CD14-positive monocyte (primary cell): ENCODE data around the gene MAML1. TPM values are rescaled to one million over a fixed set of nuclear protein-coding genes. Genes with fewer than 3 reads are reported as not detected.
A peak's percentile ranks its signal among the peaks of the same experiment; 100 is the strongest.
"Not testable (repeated sequence)": the region's sequence is repeated elsewhere in the genome, so short reads cannot be mapped to it uniquely, and the experiment has no call there.

Source experiments
- DNase-seq, 3 donors: peaks; one replicate each; pipeline ENCODE4 v3.0.0-alpha.2; 2011 to 2022
- H2AFZ ChIP-seq: 2 replicates; pipeline ENCODE4 v1.6.0; 2012; ENCODE audit warnings: mild to moderate bottlenecking, low read depth, low read length, inconsistent platforms; ENCODE audit not compliant: insufficient read depth, poor library complexity, severe bottlenecking
- H3K27ac ChIP-seq, 2 donors: 1 replicate in 1 of 2; 2 replicates in 1 of 2; pipeline ENCODE4 v1.5.1; 2012 to 2013; ENCODE audit warnings: low read length in 2 of 2, control low read depth in 1 of 2, inconsistent platforms in 1 of 2, low read depth in 1 of 2, mild to moderate bottlenecking in 1 of 2
- H3K27me3 ChIP-seq, 2 donors: one replicate each; pipeline versions ENCODE4 v1.6.0 to v1.6.1; 2011 to 2013; ENCODE audit warnings: low read length in 2 of 2; ENCODE audit not compliant: control insufficient read depth in 2 of 2, insufficient read depth in 2 of 2
- H3K36me3 ChIP-seq, 2 donors: replicated peaks in 1 of 2; 1 replicate in 1 of 2; 2 replicates in 1 of 2; pipeline versions ENCODE4 v1.5.1 to v1.6.1; 2012 to 2013; ENCODE audit warnings: low read length in 2 of 2, control low read depth in 1 of 2, inconsistent platforms in 1 of 2, mild to moderate bottlenecking in 1 of 2; ENCODE audit not compliant: insufficient read depth in 2 of 2, control insufficient read depth in 1 of 2
- H3K4me1 ChIP-seq, 2 donors: 1 replicate in 1 of 2; 2 replicates in 1 of 2; pipeline versions ENCODE4 v1.5.1 to v1.6.1; 2012 to 2013; ENCODE audit warnings: low read length in 2 of 2, control low read depth in 1 of 2, inconsistent platforms in 1 of 2, mild to moderate bottlenecking in 1 of 2, moderate library complexity in 1 of 2; ENCODE audit not compliant: insufficient read depth in 2 of 2, control insufficient read depth in 1 of 2
- H3K4me2 ChIP-seq: replicated peaks from 2 replicates; pipeline ENCODE3; 2012; ENCODE audit warnings: low read length, moderate library complexity, mild to moderate bottlenecking; ENCODE audit not compliant: poor library complexity, severe bottlenecking; ENCODE audit errors: extremely low read depth
- H3K4me3 ChIP-seq, 3 experiments: fragments of 200-600 bp in 1 of 3; sonication (generic) in 1 of 3; replicated peaks in 1 of 3; 1 replicate in 2 of 3; 2 replicates in 1 of 3; pipeline ENCODE4 v1.5.1; 2011 to 2013; ENCODE audit warnings: low read length in 3 of 3, mild to moderate bottlenecking in 3 of 3, control low read depth in 2 of 3, low read depth in 2 of 3, inconsistent platforms in 1 of 3, moderate library complexity in 1 of 3
- H3K79me2 ChIP-seq: 2 replicates; pipeline ENCODE4 v1.6.0; 2012; ENCODE audit warnings: mild to moderate bottlenecking, control low read depth, inconsistent platforms, low read length, moderate library complexity; ENCODE audit not compliant: insufficient read depth
- H3K9ac ChIP-seq: 2 replicates; pipeline ENCODE4 v1.6.0; 2017; ENCODE audit warnings: low read length, mild to moderate bottlenecking; ENCODE audit not compliant: insufficient read depth, poor library complexity, severe bottlenecking
- H3K9me3 ChIP-seq, 2 donors: replicated peaks in 1 of 2; 1 replicate in 1 of 2; 2 replicates in 1 of 2; pipeline versions ENCODE4 v1.5.1 to v1.6.1; 2012 to 2013; ENCODE audit warnings: low read length in 2 of 2, control low read depth in 1 of 2; ENCODE audit not compliant: control insufficient read depth in 1 of 2, insufficient read depth in 1 of 2
- H4K20me1 ChIP-seq: 2 replicates; pipeline ENCODE4 v1.6.0; 2012; ENCODE audit warnings: mild to moderate bottlenecking, low read length, control low read depth, moderate library complexity; ENCODE audit not compliant: insufficient read depth
- H3K27ac Mint-ChIP-seq, 7 donors: one replicate each; pipeline ENCODE4 v1.8.0; 2020; ENCODE audit warnings: mild to moderate bottlenecking in 7 of 7, mixed read lengths in 7 of 7, moderate library complexity in 6 of 7, inconsistent platforms in 2 of 7
- H3K27me3 Mint-ChIP-seq, 3 donors: one replicate each; pipeline ENCODE4 v1.8.0; 2021 to 2022; ENCODE audit warnings: low read depth in 3 of 3, mild to moderate bottlenecking in 3 of 3, mixed read lengths in 3 of 3, moderate library complexity in 3 of 3, inconsistent platforms in 1 of 3
- H3K36me3 Mint-ChIP-seq, 2 donors: one replicate each; pipeline ENCODE4 v1.8.0; 2020; ENCODE audit warnings: mixed read lengths in 2 of 2, inconsistent platforms in 1 of 2, mild to moderate bottlenecking in 1 of 2
- H3K4me1 Mint-ChIP-seq: one replicate; pipeline ENCODE4 v1.8.0; 2020; ENCODE audit warnings: mild to moderate bottlenecking, mixed read lengths
- H3K4me3 Mint-ChIP-seq, 2 donors: one replicate each; pipeline ENCODE4 v1.8.0; 2020; ENCODE audit warnings: mild to moderate bottlenecking in 2 of 2, mixed read lengths in 2 of 2, moderate library complexity in 1 of 2
- H3K9me3 Mint-ChIP-seq, 7 donors: one replicate each; pipeline ENCODE4 v1.8.0; 2020 to 2022; ENCODE audit warnings: mixed read lengths in 7 of 7, mild to moderate bottlenecking in 6 of 7, moderate library complexity in 6 of 7, inconsistent platforms in 2 of 7
- whole genome bisulfite sequencing: methylation state at CpG from one replicate; pipeline ENCODE4 v1.1.5; 2013; ENCODE audit warnings: missing lambda C conversion rate; ENCODE audit not compliant: insufficient coverage; 5-methylcytosine and 5-hydroxymethylcytosine counted together
- intact Hi-C, 2 donors: fragments of 100-400 bp; cut with micrococcal nuclease; formaldehyde crosslinking; loops; one replicate each; pipeline versions ENCODE4 v1.15.0 to v1.15.1; 2023
- polyA plus RNA-seq, 3 donors: library from polyadenylated mRNA; depleted of rRNA in 1 of 3; unstranded in 2 of 3; stranded (reverse) in 1 of 3; fragments of 300-500 nt in 2 of 3; fragments of >200 nt in 1 of 3; fragmentation: Illumina TruSeq in 2 of 3; gene quantifications; 1 replicate in 2 of 3; 2 replicates in 1 of 3; pipeline ENCODE4 v1.2.3, GENCODE V29; 2012 to 2021
- TF ChIP-seq, protein P1 (sequence below): fragments of 200-600 bp; IDR thresholded peaks from one replicate; pipeline ENCODE4 v1.8.0; 2022; ENCODE audit warnings: antibody characterized with exemption, mild to moderate bottlenecking

MAML1 gene
- polyA plus RNA-seq, 3 donors, result 2.2 to 11.0 (median 2.7) TPM

DNA sequence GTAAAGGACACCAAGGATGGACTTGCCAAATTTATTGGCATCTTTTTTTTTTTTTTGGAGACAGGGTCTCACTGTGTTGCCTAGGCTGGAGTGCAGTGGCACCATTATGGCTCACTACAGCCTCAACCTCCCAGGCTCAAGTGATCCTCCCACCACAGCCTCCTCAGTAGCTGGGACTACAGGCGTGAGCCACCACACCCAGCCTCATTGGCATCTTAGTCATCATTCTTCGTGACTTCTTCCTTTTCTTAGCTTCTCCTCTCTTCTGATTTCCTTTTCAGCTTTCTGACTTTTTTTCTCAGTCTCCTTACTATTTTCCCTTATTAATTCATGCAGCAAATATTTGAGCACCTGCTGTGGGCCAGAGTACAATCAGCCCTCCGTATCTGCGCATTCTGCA, 6.1 kb downstream of the MAML1 start:
- H3K4me3 Mint-ChIP-seq, result peak overlapping the region in 1 of 2 donors; percentile 44
- H3K27ac Mint-ChIP-seq, result peak overlapping the region; percentile 62 to 88 (median 84)
- intact Hi-C loops, result loop anchor here in 1 of 2 donors (10.0 kb wide), 1 partner anchor 56 kb away; the partner anchor contains the start of gene LTC4S
- Histone ChIP-seq H3K9me3 (no peaks in the 10 kb centered on the region), H3K79me2 (peaks cover 100% of the 10 kb centered on the region), H3K27me3 (no peaks in the 10 kb centered on the region), H3K4me1 (peaks cover 25 to 37% of the 10 kb centered on the region in 2 donors), H3K4me3 (no peak overlapping the region), H2AFZ (no peak overlapping the region), H3K9ac (no peak overlapping the region), H3K36me3 (peaks cover 5 to 12% of the 10 kb centered on the region in 2 donors), H3K27ac (peak overlapping the region in 1 of 2 donors; percentile 74), H4K20me1 (peaks cover 96% of the 10 kb centered on the region), H3K4me2 (no peak overlapping the region)
- DNase-seq, result peak in 2 of 3 donors; percentile 57 to 67
- H3K27me3 Mint-ChIP-seq, result peaks cover 0 to 2% (median 0%) of the 10 kb centered on the region in 3 donors
- peaks cover 51% of the 10 kb centered on the region for H3K4me1 Mint-ChIP-seq
- H3K9me3 Mint-ChIP-seq, result peaks cover 0 to 2% (median 0%) of the 10 kb centered on the region in 7 donors
- TF ChIP-seq, protein P1, sequence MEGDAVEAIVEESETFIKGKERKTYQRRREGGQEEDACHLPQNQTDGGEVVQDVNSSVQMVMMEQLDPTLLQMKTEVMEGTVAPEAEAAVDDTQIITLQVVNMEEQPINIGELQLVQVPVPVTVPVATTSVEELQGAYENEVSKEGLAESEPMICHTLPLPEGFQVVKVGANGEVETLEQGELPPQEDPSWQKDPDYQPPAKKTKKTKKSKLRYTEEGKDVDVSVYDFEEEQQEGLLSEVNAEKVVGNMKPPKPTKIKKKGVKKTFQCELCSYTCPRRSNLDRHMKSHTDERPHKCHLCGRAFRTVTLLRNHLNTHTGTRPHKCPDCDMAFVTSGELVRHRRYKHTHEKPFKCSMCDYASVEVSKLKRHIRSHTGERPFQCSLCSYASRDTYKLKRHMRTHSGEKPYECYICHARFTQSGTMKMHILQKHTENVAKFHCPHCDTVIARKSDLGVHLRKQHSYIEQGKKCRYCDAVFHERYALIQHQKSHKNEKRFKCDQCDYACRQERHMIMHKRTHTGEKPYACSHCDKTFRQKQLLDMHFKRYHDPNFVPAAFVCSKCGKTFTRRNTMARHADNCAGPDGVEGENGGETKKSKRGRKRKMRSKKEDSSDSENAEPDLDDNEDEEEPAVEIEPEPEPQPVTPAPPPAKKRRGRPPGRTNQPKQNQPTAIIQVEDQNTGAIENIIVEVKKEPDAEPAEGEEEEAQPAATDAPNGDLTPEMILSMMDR, result no peak
- H3K36me3 Mint-ChIP-seq, result peaks cover 26 to 55% of the 10 kb centered on the region in 2 donors
- WGBS, result 5% methylated on average over 2 of the region's 4 CpGs

DNA sequence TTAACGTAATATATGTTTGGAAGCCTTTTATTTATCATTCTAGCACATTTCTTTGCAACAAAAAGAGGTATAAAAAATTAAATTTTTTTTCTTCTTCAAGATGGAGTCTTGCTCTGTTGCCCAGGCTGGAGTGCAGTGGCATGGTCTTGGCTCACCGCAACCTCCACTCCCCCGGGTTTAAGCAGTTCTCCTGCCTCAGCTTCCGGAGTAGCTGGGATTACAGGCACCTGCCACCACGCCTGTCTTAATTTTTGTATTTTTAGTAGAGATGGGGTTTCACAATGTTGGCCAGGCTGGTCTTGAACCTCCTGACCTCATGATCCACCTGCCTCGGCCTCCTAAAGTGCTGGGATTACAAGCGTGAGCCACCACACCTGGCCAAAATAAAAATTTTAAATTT, 11.5 kb downstream of the MAML1 start:
- WGBS, result 100% methylated on average over 3 of the region's 7 CpGs

More for the DNA sequence above, 11.5 kb downstream of the MAML1 start:
- H3K27me3 Mint-ChIP-seq, H3K27ac ChIP-seq, H3K9me3 Mint-ChIP-seq, DNase-seq, H2AFZ ChIP-seq, H3K4me3 ChIP-seq, H3K4me2 ChIP-seq, intact Hi-C loops, H3K9ac ChIP-seq, H3K27me3 ChIP-seq, H3K4me3 Mint-ChIP-seq, H3K9me3 ChIP-seq: not testable (repeated sequence)
- peaks cover 31% of the 10 kb centered on the region for H3K4me1 Mint-ChIP-seq
- peaks cover 3 to 15% of the 10 kb centered on the region in 2 donors for H3K36me3 ChIP-seq
- peak overlapping the region in 2 of 7 donors; percentile 13 to 40 for H3K27ac Mint-ChIP-seq
- peaks cover 12 to 26% of the 10 kb centered on the region in 2 donors for H3K4me1 ChIP-seq
- H3K79me2 ChIP-seq, result peaks cover 99% of the 10 kb centered on the region
- peaks cover 16 to 44% of the 10 kb centered on the region in 2 donors for H3K36me3 Mint-ChIP-seq
- peaks cover 100% of the 10 kb centered on the region for H4K20me1 ChIP-seq
